ENCODE measurements around the gene RAB11A. TPM values are rescaled to one million over a fixed set of nuclear protein-coding genes. Genes with fewer than 3 reads are reported as not detected.
A peak's percentile ranks its signal among the peaks of the same experiment; 100 is the strongest.

Gene RAB11A
- total and polyA plus RNA-seq, 9 of the 15 experiments (the other 6 are each of a cell fraction or from before 2014, with no cell fraction given): 129 to 369 (median 245) TPM

- TF ChIP-seq MTA1 (IDR thresholded peaks at IDR 0.05; ENCODE audit: borderline replicate concordance) (peak; percentile 70; the same call in 1 of the 2 replicates), SRSF3 (IDR thresholded peaks at IDR 0.05; ENCODE audit: insufficient read depth, low read length) (no peak), MTA2 (IDR thresholded peaks at IDR 0.05; ENCODE audit: low read depth) (0 out of 2 replicates have a peak, but pooled peaks have one; percentile 6), KLF10 (CRISPR knock-in tag; IDR thresholded peaks at IDR 0.05) (no peak), MAFG (tag; conservative IDR thresholded peaks at IDR 0.05) (0 out of 2 replicates have a peak, but pooled peaks have one; percentile 12), CREB3L1 (IDR thresholded peaks at IDR 0.05; ENCODE audit: borderline replicate concordance, low read depth) (no peak), HDAC2 (IDR thresholded peaks at IDR 0.05) (peak; percentile 67; the same call in 1 of the 2 replicates), CREB5 (CRISPR knock-in tag; IDR thresholded peaks at IDR 0.05) (no peak), HMBOX1 (IDR thresholded peaks at IDR 0.05) (peak; percentile 96), TFE3 (CRISPR knock-in tag; IDR thresholded peaks at IDR 0.05) (no peak), NFE2 (IDR thresholded peaks at IDR 0.05; ENCODE audit: low read depth) (0 out of 2 replicates have a peak, but pooled peaks have one; percentile 53), GATAD2A (IDR thresholded peaks at IDR 0.05) (peak; percentile 56; the same call in 1 of the 2 replicates), ZNF133 (CRISPR knock-in tag; IDR thresholded peaks at IDR 0.05) (no peak), VEZF1 (CRISPR knock-in tag; IDR thresholded peaks at IDR 0.05) (peak; percentile 16; the same call in 1 of the 2 replicates), MEIS2 (IDR thresholded peaks at IDR 0.05; ENCODE audit: partially characterized antibody) (peak; percentile 73), FIP1L1 (IDR thresholded peaks at IDR 0.05; ENCODE audit: low read depth, low read length, poor library complexity, severe bottlenecking) (no peak), ZNF589 (CRISPR knock-in tag; IDR thresholded peaks at IDR 0.05; ENCODE audit: low read depth) (peak; percentile 67; the same call in 1 of the 2 replicates), NFATC3 (IDR thresholded peaks at IDR 0.05) (no peak), RBM39 (optimal IDR thresholded peaks at IDR 0.05; ENCODE audit: low read depth, low read length) (no peak), ZNF551 (CRISPR knock-in tag; IDR thresholded peaks at IDR 0.05) (no peak), HDAC3 (IDR thresholded peaks at IDR 0.05; ENCODE audit: borderline replicate concordance, partially characterized antibody) (peak; percentile 65), BHLHE40 (IDR thresholded peaks at IDR 0.05; ENCODE audit: low read length) (peak; percentile 41; the same call in 1 of the 2 replicates), POLR2AphosphoS2 (IDR thresholded peaks at IDR 0.05; ENCODE audit: low read length) (no peak)
Measured at GRCh38 chr15:65839354-65839901, 29.9 kb upstream of the RAB11A start (continued).

All from K562 (cell line).